H9 (cell line): ENCODE measurements around the gene ZSWIM6. TPM values are rescaled to one million over a fixed set of nuclear protein-coding genes. Genes with fewer than 3 reads are reported as not detected.

Experiments used
- DNase-seq: peaks from one replicate; pipeline ENCODE4 v3.0.0-alpha.2; 2017
- H2AFZ ChIP-seq: one replicate; pipeline ENCODE4 v1.6.1; 2013; ENCODE audit warnings: mild to moderate bottlenecking, low read length, control low read depth, moderate library complexity
- H2AK5ac ChIP-seq: 2 replicates; pipeline ENCODE4 v1.6.1; 2013; ENCODE audit warnings: low read length, control low read depth, mixed read lengths; ENCODE audit not compliant: insufficient read length
- H2BK120ac ChIP-seq: one replicate; pipeline ENCODE4 v1.6.1; 2013; ENCODE audit warnings: low read depth, mild to moderate bottlenecking, low read length, control low read depth, inconsistent platforms; ENCODE audit not compliant: poor library complexity, severe bottlenecking
- H2BK12ac ChIP-seq: 2 replicates; pipeline ENCODE4 v1.6.1; 2013; ENCODE audit warnings: low read length, control low read depth, mixed read lengths, low read depth; ENCODE audit not compliant: insufficient read length
- H2BK15ac ChIP-seq: 2 replicates; pipeline ENCODE4 v1.6.1; 2013; ENCODE audit warnings: low read depth, low read length, control low read depth
- H2BK20ac ChIP-seq: one replicate; pipeline ENCODE4 v1.6.1; 2013; ENCODE audit warnings: low read depth, mild to moderate bottlenecking, low read length, control low read depth, inconsistent platforms; ENCODE audit not compliant: poor library complexity, severe bottlenecking
- H2BK5ac ChIP-seq: 2 replicates; pipeline ENCODE4 v1.6.1; 2013; ENCODE audit warnings: low read length, control low read depth, mixed read lengths; ENCODE audit not compliant: insufficient read length
- H3K14ac ChIP-seq: 2 replicates; pipeline ENCODE4 v1.6.1; 2013; ENCODE audit warnings: low read length, control low read depth; ENCODE audit not compliant: insufficient read depth
- H3K18ac ChIP-seq: 2 replicates; pipeline ENCODE4 v1.6.1; 2013; ENCODE audit warnings: low read depth, mild to moderate bottlenecking, mixed read lengths, low read length, control low read depth; ENCODE audit not compliant: insufficient read length
- H3K23ac ChIP-seq: 2 replicates; pipeline ENCODE4 v1.6.1; 2013; ENCODE audit warnings: low read length, control low read depth, mixed read lengths, low read depth; ENCODE audit not compliant: insufficient read length
- H3K23me2 ChIP-seq: 2 replicates; pipeline ENCODE4 v1.6.1; 2013; ENCODE audit warnings: low read depth, mild to moderate bottlenecking, mixed read lengths, low read length, control low read depth; ENCODE audit not compliant: insufficient read length, poor library complexity, severe bottlenecking
- H3K27ac ChIP-seq: 2 replicates; pipeline ENCODE4 v1.5.1; 2013; ENCODE audit warnings: low read length, control low read depth, mixed read lengths, low read depth; ENCODE audit not compliant: insufficient read length
- H3K27me3 ChIP-seq: 2 replicates; pipeline ENCODE4 v1.6.1; 2013; ENCODE audit warnings: low read length, control low read depth, inconsistent platforms; ENCODE audit not compliant: insufficient read depth
- H3K4ac ChIP-seq: 2 replicates; pipeline ENCODE4 v1.6.1; 2013; ENCODE audit warnings: low read depth, mild to moderate bottlenecking, control low read depth, inconsistent platforms, low read length, moderate library complexity
- H3K4me1 ChIP-seq: 2 replicates; pipeline ENCODE4 v1.6.1; 2013; ENCODE audit warnings: low read length, control low read depth, inconsistent platforms; ENCODE audit not compliant: insufficient read depth
- H3K4me2 ChIP-seq: 2 replicates; pipeline ENCODE4 v1.6.1; 2013; ENCODE audit warnings: low read length, control low read depth, mixed read lengths; ENCODE audit not compliant: insufficient read length, insufficient read depth
- H3K56ac ChIP-seq: 2 replicates; pipeline ENCODE4 v1.6.1; 2013; ENCODE audit warnings: low read depth, mild to moderate bottlenecking, mixed read lengths, low read length, control low read depth; ENCODE audit not compliant: insufficient read length
- H3K79me1 ChIP-seq: 2 replicates; pipeline ENCODE4 v1.6.1; 2013; ENCODE audit warnings: low read depth, mild to moderate bottlenecking, moderate library complexity, low read length, control low read depth, inconsistent platforms; ENCODE audit not compliant: insufficient read depth, poor library complexity, severe bottlenecking
- H3K79me2 ChIP-seq: 2 replicates; pipeline ENCODE4 v1.6.1; 2013; ENCODE audit warnings: low read length, control low read depth, inconsistent platforms; ENCODE audit not compliant: insufficient read depth
- H3K9ac ChIP-seq: 2 replicates; pipeline ENCODE4 v1.6.1; 2013; ENCODE audit warnings: low read length, control low read depth, mixed read lengths; ENCODE audit not compliant: insufficient read length; ENCODE audit errors: extremely low read depth
- H3K9me3 ChIP-seq: one replicate; pipeline ENCODE4 v1.6.1; 2013; ENCODE audit warnings: low read depth, low read length, inconsistent platforms; ENCODE audit not compliant: control insufficient read depth
- H3T11ph ChIP-seq: one replicate; pipeline ENCODE4 v1.6.1; 2013; ENCODE audit warnings: mild to moderate bottlenecking, low read length, control low read depth, inconsistent platforms
- H4K20me1 ChIP-seq: one replicate; pipeline ENCODE4 v1.6.1; 2013; ENCODE audit not compliant: control insufficient read depth, insufficient read length, insufficient read depth
- H4K5ac ChIP-seq: 2 replicates; pipeline ENCODE4 v1.6.1; 2013; ENCODE audit warnings: low read depth, mild to moderate bottlenecking, mixed read lengths, low read length, control low read depth; ENCODE audit not compliant: insufficient read length
- H4K8ac ChIP-seq: replicated peaks from 2 replicates; pipeline ENCODE4 v1.6.1; 2013; ENCODE audit warnings: low read length, control low read depth, mixed read lengths, low read depth; ENCODE audit not compliant: insufficient read length
- H4K91ac ChIP-seq: 2 replicates; pipeline ENCODE4 v1.6.1; 2013; ENCODE audit warnings: low read depth, mild to moderate bottlenecking, moderate library complexity, mixed read lengths, low read length, control low read depth; ENCODE audit not compliant: insufficient read length
- H3K27ac Mint-ChIP-seq, 3 experiments: 2 replicates in 2 of 3; 3 replicates in 1 of 3; pipeline ENCODE4 v1.8.0; 2020 to 2021; ENCODE audit warnings: mixed read lengths in 3 of 3, mild to moderate bottlenecking in 1 of 3, moderate library complexity in 1 of 3
- H3K27me3 Mint-ChIP-seq: 2 replicates; pipeline ENCODE4 v1.8.0; 2021; ENCODE audit warnings: low read depth, mild to moderate bottlenecking, moderate library complexity, mixed read lengths
- H3K36me3 Mint-ChIP-seq, 3 experiments: 2 replicates in 2 of 3; 3 replicates in 1 of 3; pipeline ENCODE4 v1.8.0; 2020 to 2021; ENCODE audit warnings: low read depth in 3 of 3, mixed read lengths in 3 of 3; ENCODE audit not compliant: insufficient read depth in 1 of 3
- H3K4me1 Mint-ChIP-seq, 2 experiments: 2 replicates each; pipeline ENCODE4 v1.8.0; 2020; ENCODE audit warnings: mixed read lengths in 2 of 2
- H3K4me3 Mint-ChIP-seq, 2 experiments: 2 replicates in 1 of 2; 3 replicates in 1 of 2; pipeline ENCODE4 v1.8.0; 2020 to 2021; ENCODE audit warnings: mild to moderate bottlenecking in 2 of 2, mixed read lengths in 2 of 2, moderate library complexity in 1 of 2
- H3K9me3 Mint-ChIP-seq, 2 experiments: 2 replicates in 1 of 2; 3 replicates in 1 of 2; pipeline ENCODE4 v1.8.0; 2020; ENCODE audit warnings: mild to moderate bottlenecking in 2 of 2, mixed read lengths in 2 of 2, moderate library complexity in 1 of 2
- CTCF ChIP-seq: fragments of 200-600 bp; sonication (generic); conservative IDR thresholded peaks from 3 replicates; pipeline ENCODE4 v1.8.0; 2021; ENCODE audit warnings: antibody characterized with exemption, mild to moderate bottlenecking
- WGBS: extraction: QIAGEN DNeasy Blood & Tissue Kit; methylation state at CpG from one replicate; pipeline ENCODE4 v1.1.7; 2013; ENCODE audit warnings: missing lambda C conversion rate, low lambda C conversion rate, mixed read lengths; ENCODE audit not compliant: insufficient read length; ENCODE audit errors: extremely low coverage; 5-methylcytosine and 5-hydroxymethylcytosine counted together
- total RNA-seq: library from RNA; stranded (reverse); gene quantifications from 2 replicates; pipeline ENCODE4 v1.2.1, GENCODE V29; 2021

ZSWIM6 gene
- total RNA-seq, 1 experiment from 2014 or later: 11.5 TPM

- Mint-ChIP-seq H3K27me3 (no peaks in the 10 kb centered on the region), H3K4me1 (peaks cover 0 to 2% of the 10 kb centered on the region in 2 experiments; a peak in 1 of 4 replicates), H3K36me3 (peaks cover 17 to 26% (median 23%) of the 10 kb centered on the region in 3 experiments), H3K4me3 (no peak overlapping the region), H3K27ac (no peak overlapping the region), H3K9me3 (peaks cover 23 to 38% of the 10 kb centered on the region in 2 experiments)
- Histone ChIP-seq H2BK5ac (no peak overlapping the region), H3K23me2 (no peaks in the 10 kb centered on the region), H4K5ac (no peak overlapping the region), H2AK5ac (no peak overlapping the region), H3K79me1 (peaks cover 2% of the 10 kb centered on the region), H2BK120ac (no peak overlapping the region), H3K4me1 (no peaks in the 10 kb centered on the region), H2BK15ac (no peak overlapping the region), H3K9me3 (peaks cover 20% of the 10 kb centered on the region), H2BK20ac (no peak overlapping the region), H3K4me2 (no peak overlapping the region), H3K27me3 (no peaks in the 10 kb centered on the region), H3K23ac (no peak overlapping the region), H3K56ac (no peak overlapping the region), H3K4ac (no peak overlapping the region), H3T11ph (no peak overlapping the region), H3K27ac (no peak overlapping the region), H2BK12ac (no peak overlapping the region), H4K20me1 (no peaks in the 10 kb centered on the region), H3K9ac (no peak overlapping the region), H3K79me2 (no peaks in the 10 kb centered on the region; the same call in 1 of the 2 replicates), H4K91ac (no peak overlapping the region), H2AFZ (no peak overlapping the region), H4K8ac (no peak overlapping the region), H3K18ac (no peak overlapping the region), H3K14ac (no peak overlapping the region)
- no CpG with 5 or more reads among the region's 3 CpGs for WGBS
- TF ChIP-seq CTCF: no peak
- no peak for DNase-seq
Observed at GRCh38 chr5:61440596-61440995, 108.5 kb downstream of the ZSWIM6 start.
